HG03064 (cell line): ENCODE measurements around the gene PBX3.

Experiments
- ATAC-seq: cut with Tn5 transposase; IDR thresholded peaks from one replicate; pipeline ENCODE4 v1.9.1; 2021; ENCODE audit warnings: low read depth; ENCODE audit not compliant: unreplicated experiment

The PBX3 gene

GRCh38 chr9:125968714-125969374, 221.7 kb downstream of the PBX3 start:
- no peak for ATAC-seq

- ATAC-seq, result no peak
These were observed 222.3 kb downstream of the PBX3 start for GRCh38 chr9:125969462-125969861.

GRCh38 chr9:125969868-125970267, 222.7 kb downstream of the PBX3 start:
- no peak for ATAC-seq

GRCh38 chr9:125970340-125970739, 223.2 kb downstream of the PBX3 start:
- no peak for ATAC-seq

GRCh38 chr9:125971050-125971449, 223.9 kb downstream of the PBX3 start:
- no peak for ATAC-seq

- no peak for ATAC-seq
These were observed 225.0 kb downstream of the PBX3 start for GRCh38 chr9:125972012-125972729.

- no peak for ATAC-seq
These were observed 226.4 kb downstream of the PBX3 start for GRCh38 chr9:125973547-125973946.

- no peak for ATAC-seq
These were observed 227.5 kb downstream of the PBX3 start for GRCh38 chr9:125974705-125975104.

GRCh38 chr9:125977223-125977622, 230.1 kb downstream of the PBX3 start:
- ATAC-seq, result no peak

- ATAC-seq, result no peak
These were observed 232.2 kb downstream of the PBX3 start for GRCh38 chr9:125979383-125979782.

GRCh38 chr9:125982798-125983406, 235.7 kb downstream of the PBX3 start:
- ATAC-seq, result no peak

- no peak for ATAC-seq
These were observed 236.5 kb downstream of the PBX3 start for GRCh38 chr9:125983681-125984080.

GRCh38 chr9:125984461-125984860, 237.3 kb downstream of the PBX3 start:
- no peak for ATAC-seq

- no peak for ATAC-seq
These were observed 238.2 kb downstream of the PBX3 start for GRCh38 chr9:125985142-125985997.

GRCh38 chr9:125985998-125986655, 239.0 kb downstream of the PBX3 start:
- ATAC-seq, result no peak

GRCh38 chr9:125986966-125987365, 239.8 kb downstream of the PBX3 start:
- no peak for ATAC-seq

- no peak for ATAC-seq
These were observed 240.2 kb downstream of the PBX3 start for GRCh38 chr9:125987420-125987819.

GRCh38 chr9:125988479-125989050, 241.4 kb downstream of the PBX3 start:
- ATAC-seq, result no peak

GRCh38 chr9:125989090-125989501, 241.9 kb downstream of the PBX3 start:
- no peak for ATAC-seq
